Neuron (in vitro differentiated cells): ENCODE data around the gene CASQ1.
A peak's percentile ranks its signal among the peaks of the same experiment; 100 is the strongest.

Experiments used
- H2AFZ ChIP-seq: one replicate; pipeline ENCODE4 v1.6.1; 2013; ENCODE audit warnings: low read depth, mild to moderate bottlenecking, inconsistent platforms, low read length, moderate library complexity
- H3K27me3 ChIP-seq: one replicate; pipeline ENCODE4 v1.6.1; 2013; ENCODE audit warnings: low read length; ENCODE audit not compliant: insufficient read depth
- H3K36me3 ChIP-seq: one replicate; pipeline ENCODE4 v1.6.1; 2013; ENCODE audit warnings: low read length; ENCODE audit not compliant: insufficient read depth
- H3K4me1 ChIP-seq: one replicate; pipeline ENCODE4 v1.6.1; 2013; ENCODE audit warnings: low read length; ENCODE audit not compliant: insufficient read depth
- H3K4me3 ChIP-seq: 2 replicates; pipeline ENCODE4 v1.5.1; 2013; ENCODE audit warnings: mild to moderate bottlenecking, low read length, moderate library complexity
- H3K9me3 ChIP-seq: one replicate; pipeline ENCODE4 v1.6.1; 2013; ENCODE audit warnings: low read length

CASQ1 gene

DNA sequence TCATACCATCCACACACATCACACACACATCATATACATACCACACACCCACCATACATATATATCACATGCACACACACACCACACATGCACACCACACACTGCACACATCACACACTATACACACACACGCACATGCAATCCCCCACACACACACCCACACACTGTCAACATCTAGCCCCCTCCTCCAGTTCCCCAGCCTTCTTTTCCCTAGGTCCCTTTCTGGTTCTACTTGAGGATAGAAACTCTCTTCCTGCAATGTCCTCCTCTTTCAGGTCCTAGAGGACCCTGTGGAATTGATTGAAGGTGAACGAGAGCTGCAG, 4.3 kb downstream of the CASQ1 start:
- H3K9me3 ChIP-seq, result no peaks in the 10 kb centered on the region
- no peak overlapping the region for H3K4me3 ChIP-seq

DNA sequence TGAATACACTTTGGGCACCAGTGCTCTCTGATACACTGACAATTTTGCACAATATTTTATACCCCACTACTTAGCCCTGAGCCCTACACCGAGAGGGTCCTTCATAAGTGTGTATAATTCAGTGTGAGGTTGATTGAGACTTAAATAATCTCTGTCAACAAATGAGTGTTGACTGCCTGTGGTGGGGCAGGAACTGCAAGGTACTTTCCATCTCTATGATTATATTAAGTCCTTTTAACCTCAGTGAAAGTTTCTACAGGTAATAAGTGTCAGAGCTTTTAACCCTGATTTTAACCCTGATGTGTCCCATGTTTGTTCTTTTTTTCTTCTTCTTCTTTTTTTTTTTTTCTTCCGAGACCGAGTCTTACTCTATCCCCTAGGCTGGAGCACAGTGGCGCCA, 5.8 kb downstream of the CASQ1 start:
- no peak overlapping the region for H3K4me3 ChIP-seq
- H3K4me1 ChIP-seq, result peaks cover 7% of the 10 kb centered on the region
- no peaks in the 10 kb centered on the region for H3K27me3 ChIP-seq

More for the DNA sequence above, 4.3 kb downstream of the CASQ1 start:
- Histone ChIP-seq H3K4me1 (peaks cover 7% of the 10 kb centered on the region), H2AFZ (no peak overlapping the region), H3K27me3 (no peaks in the 10 kb centered on the region), H3K36me3 (no peaks in the 10 kb centered on the region)

DNA sequence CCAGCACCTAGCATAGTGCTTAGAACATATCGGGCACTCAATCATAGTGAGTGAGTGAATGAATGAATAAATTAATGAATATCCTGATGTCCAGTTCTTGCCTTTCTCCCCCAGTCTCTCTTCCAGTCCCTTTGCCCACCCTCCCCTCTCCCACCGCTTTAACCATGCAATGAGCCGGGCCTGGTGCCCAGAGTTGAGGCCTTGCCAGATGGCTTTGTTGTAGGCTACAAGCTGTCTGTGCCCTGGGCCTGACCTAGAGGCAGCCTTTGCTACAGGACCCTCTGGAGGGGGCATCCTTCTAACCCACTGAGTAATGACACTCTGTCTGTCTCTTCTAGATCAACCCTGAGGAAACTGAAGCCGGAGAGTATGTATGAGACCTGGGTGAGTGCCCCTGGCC, 6.9 kb downstream of the CASQ1 start:
- H3K36me3 ChIP-seq, result no peaks in the 10 kb centered on the region
- no peak overlapping the region for H2AFZ ChIP-seq
- H3K9me3 ChIP-seq, result no peaks in the 10 kb centered on the region
- no peaks in the 10 kb centered on the region for H3K27me3 ChIP-seq
- H3K4me3 ChIP-seq, result no peak overlapping the region
- H3K4me1 ChIP-seq, result peaks cover 7% of the 10 kb centered on the region

More for the DNA sequence above, 5.8 kb downstream of the CASQ1 start:
- H3K36me3 ChIP-seq, result no peaks in the 10 kb centered on the region
- no peaks in the 10 kb centered on the region for H3K9me3 ChIP-seq
- no peak overlapping the region for H2AFZ ChIP-seq

DNA sequence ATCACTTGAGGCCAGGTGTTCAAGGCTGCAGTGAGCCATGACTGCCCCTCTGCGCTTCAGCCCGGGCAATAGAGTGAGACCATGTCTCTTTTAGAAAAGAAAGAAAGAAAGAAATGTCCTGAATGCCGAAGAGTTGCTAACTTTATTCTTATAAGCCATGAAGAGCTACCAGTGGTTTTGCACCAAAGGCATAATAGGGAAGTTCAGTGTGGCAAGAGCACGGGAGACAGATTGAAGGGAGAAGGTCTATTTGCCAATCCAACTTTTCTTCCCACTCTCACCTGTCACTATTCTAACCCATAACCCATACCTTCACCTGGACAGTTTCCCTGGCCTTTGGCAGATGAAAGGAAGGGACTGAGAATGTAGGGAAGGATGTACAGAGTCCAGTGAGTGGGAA, 10.4 kb downstream of the CASQ1 start:
- Histone ChIP-seq H3K4me3 (no peak overlapping the region), H2AFZ (no peak overlapping the region), H3K4me1 (peaks cover 7% of the 10 kb centered on the region), H3K36me3 (no peaks in the 10 kb centered on the region), H3K27me3 (no peaks in the 10 kb centered on the region), H3K9me3 (no peaks in the 10 kb centered on the region)

DNA sequence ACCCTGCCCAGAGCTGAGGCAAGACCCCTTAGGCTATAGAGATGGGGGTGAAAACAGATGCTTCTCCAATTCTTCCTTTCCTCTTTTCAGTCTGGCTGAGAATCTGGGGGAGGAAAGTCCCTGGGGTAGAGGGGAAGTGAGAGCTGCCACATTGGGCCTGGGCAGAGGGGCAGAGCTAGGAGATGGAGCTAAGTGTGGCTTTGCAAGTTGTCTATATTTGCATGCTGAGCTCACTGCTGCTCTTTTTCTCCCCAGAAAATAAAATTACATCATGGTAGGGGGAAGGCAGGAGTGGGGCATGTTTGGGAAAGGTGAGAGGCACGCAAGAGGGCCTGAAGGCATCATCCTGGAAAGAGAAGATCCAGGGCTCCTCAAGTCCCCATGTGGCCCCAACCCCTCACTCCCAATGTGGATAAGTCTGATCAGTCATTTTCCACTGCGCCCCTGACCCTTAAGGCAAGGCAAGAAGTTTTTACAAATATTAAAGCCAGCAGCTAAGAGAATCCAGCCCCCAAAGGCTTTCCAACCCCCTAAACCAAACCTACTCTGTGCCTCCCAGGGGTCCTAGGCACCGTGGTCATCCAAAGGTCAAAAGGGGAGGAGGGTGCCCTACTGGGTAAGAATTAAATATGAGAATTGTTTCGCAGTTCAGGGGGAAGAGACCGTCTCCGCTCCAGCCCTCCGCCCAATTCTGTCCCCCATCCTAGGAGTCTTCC, 14.3 kb downstream of the CASQ1 start:
- Histone ChIP-seq H3K9me3 (no peaks in the 10 kb centered on the region), H2AFZ (no peak overlapping the region), H3K36me3 (peaks cover 11% of the 10 kb centered on the region), H3K27me3 (no peaks in the 10 kb centered on the region), H3K4me3 (peak overlapping the region; percentile 44), H3K4me1 (peaks cover 32% of the 10 kb centered on the region)

DNA sequence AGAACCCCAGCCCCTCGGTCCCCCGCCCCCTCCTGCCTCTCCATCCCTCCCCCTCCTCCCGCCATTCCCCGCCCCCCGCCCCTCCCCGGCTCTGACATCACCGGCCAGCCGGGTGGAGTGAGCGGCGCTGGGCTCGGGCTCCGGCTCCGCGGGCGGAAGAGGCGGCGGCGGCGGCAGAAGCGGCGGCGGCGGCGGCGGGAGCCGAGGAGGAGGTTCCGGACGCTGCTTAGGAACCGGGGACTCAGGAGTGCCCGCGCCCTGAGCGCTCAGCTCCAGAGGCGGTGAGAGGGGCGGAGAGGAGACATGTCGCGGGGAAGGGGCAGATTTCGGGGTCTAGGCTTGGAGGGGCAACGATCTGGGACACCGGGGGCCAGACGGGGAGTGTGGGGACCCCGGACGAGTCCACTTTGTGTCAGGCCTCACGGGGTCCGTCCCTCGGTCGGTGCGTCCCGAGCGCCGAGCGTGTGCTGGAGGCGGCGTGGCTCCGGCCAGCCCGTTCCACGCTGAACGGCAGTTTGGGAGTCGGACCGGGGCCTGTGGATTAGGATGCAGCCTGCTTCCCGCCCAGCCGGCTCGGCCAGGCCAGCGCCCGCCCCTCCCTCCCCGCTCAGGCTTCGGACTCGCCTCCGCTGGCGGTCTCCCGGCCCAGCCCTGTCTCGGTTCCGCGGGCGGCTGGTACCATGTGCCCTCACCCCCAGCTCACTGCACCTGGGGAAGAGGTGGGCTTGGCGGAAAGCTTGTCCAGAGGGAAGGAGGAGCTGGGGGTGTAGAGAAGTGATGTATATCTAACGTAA, 15.1 kb downstream of the CASQ1 start, which contains the start of gene PEA15:
Gene PEA15 (plus strand): TSS at position 143 of the 794 bp plus-strand sequence. CDS start 6,161 bp downstream, outside the sequence.
- H2AFZ ChIP-seq, result peak within 1 kb of the TSS; percentile 51
- no peaks in the 10 kb centered on the region for H3K9me3 ChIP-seq
- peak within 1 kb of the TSS; percentile 89 for H3K4me3 ChIP-seq
- no peaks in the 10 kb centered on the region for H3K27me3 ChIP-seq
- H3K4me1 ChIP-seq, result peaks cover 40% of the 10 kb centered on the region
- peaks cover 11% of the 10 kb centered on the region for H3K36me3 ChIP-seq

DNA sequence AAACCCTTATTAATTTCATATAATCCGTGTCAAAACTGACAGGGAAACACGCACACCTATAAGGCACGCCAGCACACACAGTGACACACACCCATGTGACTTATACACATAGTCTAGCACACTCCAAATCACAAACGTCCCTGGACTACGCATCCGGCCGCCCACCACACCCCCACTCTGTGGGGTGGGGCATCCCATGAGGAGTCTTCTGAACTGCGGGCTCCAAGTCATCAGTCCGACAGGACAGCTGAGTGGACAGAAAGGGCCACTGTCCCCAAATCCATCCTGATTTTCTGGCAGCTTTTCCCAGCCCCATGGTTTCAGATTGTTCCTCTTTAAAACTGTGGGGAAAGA, 15.6 kb downstream of the CASQ1 start:
- Histone ChIP-seq H3K4me1 (peaks cover 45% of the 10 kb centered on the region), H3K4me3 (peak overlapping the region; percentile 89), H3K36me3 (peaks cover 11% of the 10 kb centered on the region), H2AFZ (no peak overlapping the region), H3K27me3 (no peaks in the 10 kb centered on the region), H3K9me3 (no peaks in the 10 kb centered on the region)

DNA sequence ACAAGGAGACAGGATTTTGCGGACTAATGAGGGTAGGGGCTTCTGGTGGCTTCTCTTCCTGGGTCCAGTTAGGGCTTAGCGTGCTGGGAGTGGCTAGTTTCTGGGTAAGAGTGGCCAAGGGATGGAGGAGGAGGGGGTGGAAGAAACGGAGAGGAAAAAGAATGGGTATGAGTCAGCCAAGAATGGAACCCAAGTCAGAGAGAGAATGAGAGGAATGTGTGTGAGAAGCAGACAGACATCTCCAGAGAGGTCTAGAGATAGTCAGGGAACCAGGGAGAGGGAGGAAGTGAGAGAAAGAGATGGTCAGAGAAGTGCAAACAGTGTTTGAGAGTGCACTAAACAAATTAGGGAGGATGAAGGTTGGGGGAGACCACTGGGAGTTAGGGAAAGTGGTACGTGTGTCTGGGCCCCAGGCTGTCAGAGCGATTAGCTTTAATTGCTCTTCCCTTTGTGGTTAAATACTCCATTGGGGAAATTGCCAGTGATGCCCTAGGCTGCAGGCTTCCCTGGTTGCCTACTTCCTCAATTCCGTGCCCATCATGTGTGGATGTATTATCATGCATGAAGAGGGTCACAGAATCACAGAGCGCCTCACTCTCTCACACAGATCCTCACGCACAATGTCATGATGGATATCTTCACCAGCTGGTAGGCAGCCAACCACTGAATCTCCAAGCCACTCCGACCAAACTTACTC, 16.2 kb downstream of the CASQ1 start:
- H3K4me3 ChIP-seq, result peak overlapping the region; percentile 89
- no peaks in the 10 kb centered on the region for H3K27me3 ChIP-seq
- no peaks in the 10 kb centered on the region for H3K9me3 ChIP-seq
- no peak overlapping the region for H2AFZ ChIP-seq
- H3K4me1 ChIP-seq, result peaks cover 51% of the 10 kb centered on the region
- peaks cover 14% of the 10 kb centered on the region for H3K36me3 ChIP-seq

DNA sequence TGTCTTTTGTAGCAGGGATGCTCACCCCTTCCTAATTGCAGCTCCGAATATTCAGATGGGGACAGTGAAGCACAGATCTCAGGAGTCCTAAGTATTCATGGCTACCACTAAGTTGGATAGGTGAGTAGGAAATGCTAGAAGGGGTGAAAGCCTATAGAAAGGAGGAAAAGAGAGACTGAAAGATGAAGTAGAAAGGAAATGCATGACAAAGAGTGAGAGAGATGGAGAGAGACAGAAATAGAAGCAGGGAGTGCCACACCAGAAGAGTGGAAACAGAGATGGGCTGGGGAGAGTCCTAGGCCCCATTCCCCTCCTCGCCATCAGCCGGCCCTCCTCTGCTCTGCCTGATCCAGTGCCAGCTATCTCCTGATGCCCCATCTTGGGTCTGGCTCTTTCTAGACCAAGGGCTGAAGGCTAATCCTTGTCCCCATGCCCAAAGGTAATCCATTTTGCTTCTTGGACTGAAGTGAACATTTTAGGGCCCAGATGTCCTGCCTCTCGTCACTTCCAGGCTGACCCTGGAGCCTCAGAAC, 16.8 kb downstream of the CASQ1 start:
- Histone ChIP-seq H3K36me3 (peaks cover 19% of the 10 kb centered on the region), H3K27me3 (no peaks in the 10 kb centered on the region), H3K9me3 (no peaks in the 10 kb centered on the region), H3K4me3 (no peak overlapping the region), H3K4me1 (peaks cover 56% of the 10 kb centered on the region), H2AFZ (no peak overlapping the region)

DNA sequence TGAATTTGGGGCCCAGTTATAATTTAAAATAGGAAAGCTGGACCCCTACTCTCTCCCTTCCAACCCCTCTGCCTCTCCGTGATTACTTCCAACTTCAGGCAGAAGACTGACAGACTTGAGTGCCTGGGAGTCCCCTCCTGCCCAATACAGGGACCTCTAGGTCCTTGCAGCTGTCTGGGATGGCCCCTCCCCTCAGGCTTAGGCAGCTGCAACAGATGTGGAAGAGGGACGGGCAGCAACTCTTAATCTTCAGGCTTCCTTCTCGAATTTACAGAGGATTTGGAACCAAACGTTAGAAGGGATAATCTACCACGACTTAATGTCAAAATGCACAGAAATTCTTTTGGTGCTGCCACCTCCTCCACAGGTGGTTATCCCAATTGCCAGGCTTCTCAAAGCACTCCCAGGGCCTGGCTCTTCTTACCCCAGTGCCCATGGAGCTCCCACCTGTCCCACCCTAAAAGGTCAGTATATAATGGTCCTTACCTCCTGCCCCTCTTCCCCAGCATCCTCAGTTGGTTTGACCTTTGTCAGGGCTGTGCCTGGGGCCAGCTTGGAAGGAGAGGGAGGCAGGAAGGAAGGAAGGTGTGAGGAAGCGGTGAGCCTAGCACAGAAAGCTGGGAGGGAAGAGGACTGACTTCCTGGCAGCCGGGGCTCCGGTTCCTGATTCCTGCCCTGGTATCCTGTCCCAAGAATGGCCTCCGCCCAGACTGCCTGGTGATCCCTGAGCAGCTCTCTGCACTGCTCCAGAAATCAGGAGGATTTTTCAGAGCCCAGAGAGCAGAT, 17.6 kb downstream of the CASQ1 start:
- Histone ChIP-seq H3K36me3 (peaks cover 27% of the 10 kb centered on the region), H2AFZ (no peak overlapping the region), H3K4me1 (peaks cover 56% of the 10 kb centered on the region), H3K9me3 (no peaks in the 10 kb centered on the region), H3K4me3 (no peak overlapping the region), H3K27me3 (no peaks in the 10 kb centered on the region)

DNA sequence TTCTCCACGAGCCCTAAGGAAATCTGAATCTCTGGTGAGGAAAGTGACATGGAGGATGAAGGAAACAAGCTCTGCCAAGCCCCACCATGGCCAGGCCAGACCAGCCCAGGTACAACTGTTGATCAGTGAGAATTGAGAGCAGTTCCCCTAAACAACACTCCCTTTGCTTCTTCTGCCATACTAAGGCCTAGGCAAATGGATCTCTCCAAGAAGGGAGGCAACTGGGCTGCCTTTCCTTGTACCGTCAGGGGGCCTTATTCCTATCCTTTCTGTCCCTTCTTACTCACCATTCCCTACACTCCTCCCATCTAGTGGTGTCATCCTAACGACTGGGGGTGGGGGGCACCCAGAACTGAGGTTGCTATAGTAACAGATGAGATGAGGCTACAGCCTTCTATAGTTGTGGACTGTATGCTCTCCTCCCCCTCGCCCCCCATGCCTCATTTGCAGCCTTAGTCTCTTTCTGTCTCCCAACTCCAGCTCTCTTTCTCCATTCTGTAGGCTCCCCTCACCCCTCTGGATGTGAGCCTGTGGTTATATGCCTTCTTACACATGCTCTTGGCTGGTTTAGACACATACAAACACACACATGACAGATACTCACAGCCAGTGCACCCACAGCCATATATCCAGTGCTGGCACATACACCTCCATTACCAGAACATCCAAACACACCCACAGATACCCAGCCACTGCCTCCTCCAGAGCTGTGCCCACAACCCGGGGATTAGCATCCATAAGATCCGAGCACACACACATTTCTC, 18.4 kb downstream of the CASQ1 start:
- H3K36me3 ChIP-seq, result peaks cover 33% of the 10 kb centered on the region
- H3K9me3 ChIP-seq, result no peaks in the 10 kb centered on the region
- peaks cover 56% of the 10 kb centered on the region for H3K4me1 ChIP-seq
- H3K4me3 ChIP-seq, result no peak overlapping the region
- H3K27me3 ChIP-seq, result no peaks in the 10 kb centered on the region
- no peak overlapping the region for H2AFZ ChIP-seq
